Measurements from ENCODE around the gene SLC16A14.

SLC16A14 gene

GRCh38 chr2:230011617-230012016 lies 57.1 kb downstream of the SLC16A14 start:
- Mint-ChIP-seq H3K9me3 (no peaks in the 10 kb centered on the region), H3K27ac (no peak overlapping the region), H3K4me1 (peaks cover 4% of the 10 kb centered on the region), H3K4me3 (no peak overlapping the region), H3K36me3 (no peaks in the 10 kb centered on the region), H3K27me3 (no peaks in the 10 kb centered on the region)
- DNase-seq: no peak
- CTCF ChIA-PET: interaction anchor here (0.8 kb wide), 1 partner anchor 148 kb away, joined by 3 read pairs; no protein-coding TSS in a partner anchor

GRCh38 chr2:230010501-230010900 lies 58.2 kb downstream of the SLC16A14 start:
- no peaks in the 10 kb centered on the region for H3K9me3 Mint-ChIP-seq
- no peak overlapping the region for H3K4me3 Mint-ChIP-seq
- no peak for DNase-seq
- no peaks in the 10 kb centered on the region for H3K36me3 Mint-ChIP-seq
- no peaks in the 10 kb centered on the region for H3K27me3 Mint-ChIP-seq
- H3K4me1 Mint-ChIP-seq: peaks cover 4% of the 10 kb centered on the region
- CTCF ChIA-PET: interaction anchor here (2.3 to 4.6 kb wide), 2 partner anchors 57 to 147 kb away, joined by 15 to 46 read pairs; partner anchors contain the start of gene SLC16A14
- no peak overlapping the region for H3K27ac Mint-ChIP-seq

GRCh38 chr2:230008708-230009066 lies 60.0 kb downstream of the SLC16A14 start:
- Mint-ChIP-seq H3K9me3 (no peaks in the 10 kb centered on the region), H3K27ac (no peak overlapping the region), H3K36me3 (no peaks in the 10 kb centered on the region)

GRCh38 chr2:230007931-230008707 lies 60.6 kb downstream of the SLC16A14 start:
- no peaks in the 10 kb centered on the region for H3K36me3 Mint-ChIP-seq

More at GRCh38 chr2:230008708-230009066, 60.0 kb downstream of the SLC16A14 start:
- Mint-ChIP-seq H3K27me3 (no peaks in the 10 kb centered on the region), H3K4me1 (peaks cover 4% of the 10 kb centered on the region), H3K4me3 (no peak overlapping the region)
- DNase-seq: no peak
- CTCF ChIA-PET: interaction anchor here (0.8 to 4.6 kb wide), 15 partner anchors 8 to 790 kb away, joined by 3 to 46 read pairs (median 4); partner anchors contain the start of gene SLC16A14

DNA sequence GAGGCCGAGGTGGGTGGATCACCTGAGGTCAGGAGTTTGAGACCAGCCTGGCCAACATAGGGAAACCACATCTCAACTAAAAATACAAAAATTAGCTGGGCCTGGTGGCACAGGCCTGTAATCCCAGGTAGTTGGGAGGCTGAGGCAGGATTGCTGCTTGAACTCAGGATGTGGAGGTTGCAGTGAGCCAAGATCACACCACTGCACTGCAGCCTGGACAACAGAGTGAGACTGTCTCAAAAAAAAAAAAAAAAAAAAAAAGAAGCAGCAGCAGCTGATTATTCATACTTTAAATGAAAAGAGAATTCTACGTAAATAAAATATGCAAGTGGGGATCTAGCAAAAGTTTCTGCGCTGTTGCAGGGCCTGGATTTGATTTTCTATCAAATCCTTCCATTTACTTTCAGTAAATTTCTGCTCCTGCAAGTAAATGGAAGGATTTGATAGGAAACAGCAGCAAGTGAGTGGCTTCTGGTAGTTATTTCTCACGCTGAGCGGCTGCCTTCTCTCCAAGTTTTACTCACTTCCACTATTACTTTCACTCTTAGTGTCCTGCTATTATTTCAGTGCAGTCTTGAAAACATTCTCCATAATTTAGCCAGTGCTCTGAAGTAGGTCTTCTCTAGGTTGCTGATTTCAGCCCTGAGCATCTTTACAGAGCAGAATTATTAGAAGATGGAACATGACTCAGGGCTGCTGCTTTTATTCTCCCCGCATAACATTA lies 68.4 kb downstream of the SLC16A14 start:
- no peaks in the 10 kb centered on the region for H3K36me3 Mint-ChIP-seq
- no peaks in the 10 kb centered on the region for H3K4me1 Mint-ChIP-seq
- no peaks in the 10 kb centered on the region for H3K27me3 Mint-ChIP-seq
- H3K4me3 Mint-ChIP-seq: no peak overlapping the region
- no peaks in the 10 kb centered on the region for H3K9me3 Mint-ChIP-seq
- CTCF ChIA-PET: interaction anchor here (0.6 kb wide), 1 partner anchor 878 kb away, joined by 4 read pairs; no protein-coding TSS in a partner anchor
- no peak overlapping the region for H3K27ac Mint-ChIP-seq
- DNase-seq: no peak

More at GRCh38 chr2:230007931-230008707, 60.6 kb downstream of the SLC16A14 start:
- peak; percentile 90 for DNase-seq
- Mint-ChIP-seq H3K9me3 (no peaks in the 10 kb centered on the region), H3K27me3 (no peaks in the 10 kb centered on the region), H3K27ac (no peak overlapping the region), H3K4me3 (no peak overlapping the region), H3K4me1 (peaks cover 4% of the 10 kb centered on the region)
- CTCF ChIA-PET: interaction anchor here (0.8 to 4.6 kb wide), 17 partner anchors 8 to 790 kb away, joined by 3 to 46 read pairs (median 4); partner anchors contain the start of gene SLC16A14

DNA sequence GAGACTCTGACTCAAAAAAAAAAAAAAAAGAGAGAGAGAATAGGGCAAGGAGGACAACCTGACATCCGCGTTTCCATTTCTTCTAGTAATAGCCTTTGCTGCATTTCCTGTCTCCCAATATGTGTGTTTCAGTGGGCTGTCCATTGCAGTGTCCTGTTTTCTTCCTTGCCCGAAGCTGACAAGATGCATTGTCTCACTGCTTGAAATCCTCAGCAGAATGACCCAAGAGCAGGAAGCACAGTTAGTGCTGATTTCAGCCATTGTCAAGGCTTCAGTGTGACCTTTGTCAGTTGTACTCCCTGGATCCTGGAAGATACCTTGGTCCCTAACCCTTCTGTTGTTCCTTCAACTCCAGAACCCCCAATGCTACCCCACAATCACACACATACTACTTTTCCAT lies 71.2 kb downstream of the SLC16A14 start:
- no peaks in the 10 kb centered on the region for H3K27me3 Mint-ChIP-seq
- no peak overlapping the region for H3K4me3 Mint-ChIP-seq
- CTCF ChIA-PET: no interaction called here
- no peak overlapping the region for H3K27ac Mint-ChIP-seq
- DNase-seq: no peak
- H3K9me3 Mint-ChIP-seq: no peaks in the 10 kb centered on the region
- H3K4me1 Mint-ChIP-seq: no peaks in the 10 kb centered on the region
- no peaks in the 10 kb centered on the region for H3K36me3 Mint-ChIP-seq

DNA sequence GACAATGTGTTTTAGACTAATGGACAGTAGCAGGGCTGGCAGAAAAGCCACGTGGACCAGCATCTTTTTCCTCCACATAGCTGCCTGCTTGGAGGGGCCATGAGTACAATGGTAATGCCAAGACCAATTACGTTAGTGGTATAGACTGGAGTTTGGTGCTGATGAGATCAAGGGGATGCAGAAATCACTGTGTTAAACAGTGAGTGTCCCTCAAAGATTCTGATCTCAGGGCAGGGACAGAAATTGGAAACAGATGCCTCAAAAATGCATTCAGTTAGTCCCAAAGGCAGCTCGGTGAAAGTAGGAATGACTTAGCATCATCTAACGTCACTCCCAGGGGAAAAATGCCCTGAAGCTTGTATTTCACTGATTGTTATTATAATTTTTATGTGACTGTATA lies 72.4 kb downstream of the SLC16A14 start:
- no peak for DNase-seq
- H3K4me1 Mint-ChIP-seq: no peaks in the 10 kb centered on the region
- no peak overlapping the region for H3K4me3 Mint-ChIP-seq
- no peaks in the 10 kb centered on the region for H3K36me3 Mint-ChIP-seq
- CTCF ChIA-PET: no interaction called here
- H3K27me3 Mint-ChIP-seq: no peaks in the 10 kb centered on the region
- H3K27ac Mint-ChIP-seq: no peak overlapping the region
- no peaks in the 10 kb centered on the region for H3K9me3 Mint-ChIP-seq

DNA sequence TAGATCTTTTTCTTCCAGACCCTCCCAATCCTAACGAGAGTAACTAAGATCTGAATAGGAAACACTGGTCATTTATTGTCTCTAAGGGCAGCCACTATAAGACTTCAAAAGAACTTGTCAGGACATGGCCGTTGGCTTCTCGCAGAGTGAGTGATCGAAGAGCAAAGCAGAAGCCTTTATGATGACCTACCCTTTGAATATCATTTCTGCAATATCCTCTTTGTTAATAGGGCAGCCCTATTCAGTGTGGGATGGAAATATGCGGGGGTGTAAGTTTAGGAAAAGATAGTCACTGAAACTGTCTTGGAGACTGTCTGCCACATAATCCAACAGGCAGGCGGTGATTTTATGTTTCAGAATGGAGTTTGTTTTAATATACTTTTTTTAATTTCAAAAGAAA lies 75.5 kb downstream of the SLC16A14 start:
- H3K4me1 Mint-ChIP-seq: no peaks in the 10 kb centered on the region
- no peak overlapping the region for H3K4me3 Mint-ChIP-seq
- no peaks in the 10 kb centered on the region for H3K27me3 Mint-ChIP-seq
- DNase-seq: no peak
- H3K36me3 Mint-ChIP-seq: no peaks in the 10 kb centered on the region
- no peak overlapping the region for H3K27ac Mint-ChIP-seq
- CTCF ChIA-PET: interaction anchor here (0.7 kb wide), 1 partner anchor 1016 kb away, joined by 3 read pairs; no protein-coding TSS in a partner anchor
- H3K9me3 Mint-ChIP-seq: no peaks in the 10 kb centered on the region

Data from activated naive CD4-positive, alpha-beta T cell treated with anti-CD3 and anti-CD28 coated beads, Interleukin-2, amount 10 ng/mL, durations not matched to agents 7 days and 5 days (primary cell).